ENCODE results near the gene RACGAP1. TPM values are rescaled to one million over a fixed set of nuclear protein-coding genes. Genes with fewer than 3 reads are reported as not detected.
"Not testable (repeated sequence)": the region's sequence is repeated elsewhere in the genome, so short reads cannot be mapped to it uniquely, and the experiment has no call there.

The RACGAP1 gene
- total RNA-seq, 1 experiment from 2014 or later: 152 TPM

- DNase-seq: no peak
- H3K4me3 ChIP-seq: no peak overlapping the region
- no peaks in the 10 kb centered on the region for H3K9me3 ChIP-seq (replicated peaks)
- no peak overlapping the region for H3K27ac ChIP-seq
- H3K36me3 ChIP-seq: peaks cover 84% of the 10 kb centered on the region
- H3K27me3 ChIP-seq: no peaks in the 10 kb centered on the region
- peaks cover 4% of the 10 kb centered on the region for H3K4me1 ChIP-seq
Measured at GRCh38 chr12:50004696-50005095, 20.6 kb downstream of the RACGAP1 start.

- no peak for DNase-seq
Measured at GRCh38 chr12:50003595-50003994, 21.7 kb downstream of the RACGAP1 start.

GRCh38 chr12:49998453-49998852 lies 26.8 kb downstream of the RACGAP1 start:
- Histone ChIP-seq H3K27ac (no peak overlapping the region), H3K4me3 (no peak overlapping the region), H3K9me3 (replicated peaks) (no peaks in the 10 kb centered on the region), H3K4me1 (no peaks in the 10 kb centered on the region), H3K27me3 (no peaks in the 10 kb centered on the region), H3K36me3 (peaks cover 92% of the 10 kb centered on the region)
- DNase-seq: no peak

More at GRCh38 chr12:50003595-50003994, 21.7 kb downstream of the RACGAP1 start:
- Histone ChIP-seq H3K36me3 (peaks cover 85% of the 10 kb centered on the region), H3K27ac (no peak overlapping the region), H3K4me1 (peaks cover 4% of the 10 kb centered on the region), H3K27me3 (no peaks in the 10 kb centered on the region), H3K4me3 (no peak overlapping the region), H3K9me3 (replicated peaks) (no peaks in the 10 kb centered on the region)

GRCh38 chr12:49990273-49990672 lies 35.0 kb downstream of the RACGAP1 start:
- Histone ChIP-seq H3K27me3 (no peaks in the 10 kb centered on the region), H3K9me3 (replicated peaks) (no peaks in the 10 kb centered on the region), H3K36me3 (peaks cover 78% of the 10 kb centered on the region), H3K27ac (no peak overlapping the region), H3K4me1 (no peaks in the 10 kb centered on the region), H3K4me3 (no peak overlapping the region)
- no peak for DNase-seq

DNA sequence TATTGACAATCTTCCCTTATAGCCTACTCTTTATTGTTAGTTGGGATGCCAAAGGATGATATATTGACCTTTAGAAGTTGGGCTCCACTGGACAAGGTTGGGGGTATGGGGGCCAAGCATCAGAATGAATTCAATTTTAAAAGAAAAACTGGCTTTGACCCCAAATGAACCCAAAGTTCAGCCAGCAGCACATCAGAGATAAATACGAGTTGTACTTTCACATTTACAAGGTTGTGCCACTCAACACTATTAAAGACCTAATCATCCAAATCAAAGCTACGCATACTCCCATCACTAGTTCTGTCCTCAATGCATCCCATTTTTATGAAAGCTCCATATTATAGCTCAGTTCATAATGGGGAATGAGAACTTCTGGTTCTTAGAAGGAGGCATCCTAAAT lies 35.9 kb downstream of the RACGAP1 start:
- not testable (repeated sequence) for DNase-seq; H3K9me3 ChIP-seq (replicated peaks)
- peaks cover 70% of the 10 kb centered on the region for H3K36me3 ChIP-seq

GRCh38 chr12:49987625-49988303 lies 37.5 kb downstream of the RACGAP1 start:
- Histone ChIP-seq H3K27me3 (no peaks in the 10 kb centered on the region), H3K4me3 (no peak overlapping the region), H3K36me3 (peaks cover 53% of the 10 kb centered on the region), H3K9me3 (replicated peaks) (no peaks in the 10 kb centered on the region), H3K27ac (no peak overlapping the region), H3K4me1 (peaks cover 15% of the 10 kb centered on the region)
- DNase-seq: no peak

More for the DNA sequence above, 35.9 kb downstream of the RACGAP1 start:
- H3K27ac ChIP-seq, H3K4me1 ChIP-seq, H3K4me3 ChIP-seq, H3K27me3 ChIP-seq: not testable (repeated sequence)

DNA sequence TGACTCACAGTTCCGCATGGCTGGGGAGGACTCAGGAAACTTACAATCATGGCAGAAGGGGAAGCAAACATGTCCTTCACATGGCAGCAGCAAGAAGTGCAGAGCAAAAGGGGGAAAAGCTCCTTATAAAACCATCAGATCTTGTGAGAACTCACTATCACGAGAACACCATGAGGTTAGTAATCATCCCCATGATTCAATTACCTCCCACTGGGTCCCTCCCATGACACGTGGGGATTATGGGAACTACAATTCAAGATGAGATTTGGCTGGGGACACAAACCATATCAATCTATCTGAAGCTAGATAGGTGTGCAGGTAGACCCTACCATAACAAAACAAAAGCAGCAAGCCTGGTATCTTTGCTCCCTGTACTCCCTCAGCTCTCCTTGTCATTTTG lies 38.8 kb downstream of the RACGAP1 start:
- peaks cover 15% of the 10 kb centered on the region for H3K4me1 ChIP-seq

DNA sequence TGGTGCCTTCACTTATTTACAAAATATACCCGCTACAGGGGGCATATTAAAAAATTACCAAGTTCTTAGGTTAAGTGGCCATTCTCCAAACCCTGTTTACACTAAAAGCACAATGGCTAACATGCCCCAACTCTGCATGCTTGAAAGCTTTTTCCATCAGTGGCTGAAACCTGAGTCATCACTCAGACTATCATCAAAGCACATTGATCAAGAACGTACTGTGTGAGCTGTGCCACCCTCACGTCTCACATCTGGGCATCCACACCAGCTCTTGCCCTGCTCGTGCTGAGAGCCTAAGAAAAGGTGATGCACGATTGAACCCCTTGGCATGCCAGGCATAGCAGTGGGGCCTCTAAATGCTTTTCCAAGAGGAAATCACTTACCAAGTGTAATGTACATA lies 39.3 kb downstream of the RACGAP1 start:
- no peak overlapping the region for H3K27ac ChIP-seq

More for the DNA sequence above, 38.8 kb downstream of the RACGAP1 start:
- not testable (repeated sequence) for H3K27ac ChIP-seq; H3K4me3 ChIP-seq; DNase-seq; H3K9me3 ChIP-seq (replicated peaks); H3K27me3 ChIP-seq
- peaks cover 40% of the 10 kb centered on the region for H3K36me3 ChIP-seq

DNA sequence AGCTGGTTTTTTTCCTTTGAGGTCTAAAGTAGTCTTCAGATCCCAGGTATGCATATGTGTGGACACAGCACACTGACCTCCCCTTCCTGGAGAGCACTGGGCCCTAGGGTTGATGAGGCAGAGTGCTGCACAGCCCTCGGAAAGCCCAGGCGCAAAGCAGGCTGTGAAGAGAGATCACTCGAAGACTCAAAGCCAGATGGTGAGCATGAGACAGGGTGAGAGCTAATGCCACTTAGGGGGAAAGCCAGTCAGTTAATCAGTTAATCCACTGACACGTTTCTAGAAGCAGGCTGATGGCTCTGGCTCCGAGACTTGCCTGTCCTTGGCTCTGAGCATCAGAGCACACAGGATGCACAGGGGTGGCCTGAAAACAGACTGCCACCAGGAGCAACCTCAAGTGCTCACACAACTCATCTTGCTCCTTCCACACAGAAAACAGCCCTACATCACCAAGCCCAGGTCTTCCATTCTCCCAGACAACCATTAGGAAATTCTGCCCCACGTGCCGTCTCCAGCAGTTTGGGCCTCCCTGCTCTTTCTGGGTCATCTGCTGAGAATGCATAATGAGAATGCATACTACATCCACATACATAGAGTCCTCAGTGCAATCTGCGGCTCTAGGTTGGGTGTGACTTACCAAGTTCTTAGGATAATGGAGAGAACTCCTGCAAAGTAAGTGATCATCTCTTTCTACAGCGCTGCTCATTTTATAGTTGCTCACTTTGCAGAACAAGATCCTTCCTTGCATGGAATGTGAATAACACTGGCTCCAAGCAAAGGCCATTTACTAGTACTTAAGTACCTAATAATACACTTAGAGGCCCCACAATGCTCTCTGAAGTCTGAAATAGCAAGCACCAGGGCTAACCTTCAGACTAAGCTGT lies 40.6 kb downstream of the RACGAP1 start:
- Histone ChIP-seq H3K27ac (no peak overlapping the region), H3K27me3 (no peaks in the 10 kb centered on the region), H3K36me3 (peaks cover 25% of the 10 kb centered on the region), H3K4me1 (peaks cover 15% of the 10 kb centered on the region), H3K4me3 (no peak overlapping the region), H3K9me3 (replicated peaks) (no peaks in the 10 kb centered on the region)
- no peak for DNase-seq

More for the DNA sequence above, 39.3 kb downstream of the RACGAP1 start:
- Histone ChIP-seq H3K27me3 (no peaks in the 10 kb centered on the region), H3K4me3 (no peak overlapping the region), H3K9me3 (replicated peaks) (no peaks in the 10 kb centered on the region), H3K36me3 (peaks cover 37% of the 10 kb centered on the region), H3K4me1 (peaks cover 15% of the 10 kb centered on the region)
- DNase-seq: no peak

DNA sequence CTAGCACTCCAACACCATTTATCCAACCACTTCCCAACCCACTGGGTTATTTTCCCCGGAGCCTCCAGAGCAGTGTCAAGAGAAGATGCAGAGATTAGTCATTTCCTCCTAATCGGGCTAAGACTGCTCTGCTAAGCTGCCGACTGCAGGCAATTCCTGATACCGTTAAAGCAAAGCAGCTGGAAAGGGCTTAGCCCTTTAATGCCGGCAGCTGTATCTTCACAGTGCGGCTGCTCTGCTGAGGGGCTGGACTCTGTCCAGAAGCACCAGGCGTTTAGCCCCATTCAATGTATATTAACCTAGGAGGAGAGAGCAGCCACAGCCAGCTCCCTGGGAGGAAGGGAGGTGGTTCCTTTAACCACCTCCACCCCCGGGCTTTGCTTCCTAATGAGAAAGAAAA lies 41.4 kb downstream of the RACGAP1 start:
- H3K4me1 ChIP-seq: peaks cover 15% of the 10 kb centered on the region
- no peaks in the 10 kb centered on the region for H3K9me3 ChIP-seq (replicated peaks)
- H3K4me3 ChIP-seq: no peak overlapping the region
- H3K27ac ChIP-seq: peak overlapping the region; percentile 7; the same call in 1 of the 2 replicates
- DNase-seq: peak; percentile 91 to 96
- H3K27me3 ChIP-seq: no peaks in the 10 kb centered on the region
- H3K36me3 ChIP-seq: peaks cover 19% of the 10 kb centered on the region

DNA sequence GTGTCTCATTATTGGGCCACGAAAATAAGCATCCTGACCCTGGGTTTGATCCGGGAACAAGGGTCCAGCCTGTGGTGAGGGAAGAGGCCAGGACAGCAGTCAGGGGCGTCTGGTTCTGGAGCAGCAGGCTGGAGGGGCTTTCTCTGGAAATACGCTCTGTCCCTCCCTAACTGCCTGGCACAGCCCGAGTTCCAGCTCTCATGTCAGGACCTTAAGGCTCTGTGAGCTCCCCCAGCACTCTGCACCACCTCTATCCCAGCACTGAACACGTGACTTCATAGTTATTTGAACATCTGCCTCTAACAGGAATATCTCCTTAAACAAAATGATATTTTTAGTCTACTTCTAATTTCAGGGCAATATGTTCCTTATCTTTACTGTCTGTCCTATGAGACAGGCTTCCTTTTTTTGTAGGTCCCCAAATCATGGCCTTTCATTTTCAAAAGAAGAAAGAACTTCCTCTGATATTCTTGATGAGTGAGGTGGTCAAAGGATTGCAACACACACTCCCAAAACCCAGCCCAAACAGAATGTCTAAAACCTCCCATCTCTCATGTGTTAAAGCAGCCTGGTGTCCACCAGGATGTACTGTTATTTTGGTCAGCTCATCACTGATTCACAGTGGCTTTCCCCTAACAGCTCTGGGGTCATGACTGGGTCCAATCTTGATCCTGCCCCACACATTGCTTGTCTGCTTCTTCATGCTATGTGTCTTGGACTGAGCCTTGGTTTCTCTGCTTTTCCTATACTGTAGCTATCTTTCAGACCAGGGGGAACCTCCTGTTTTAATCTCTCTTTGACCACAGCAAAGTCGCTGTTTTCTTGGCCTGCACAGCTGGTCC lies 42.8 kb downstream of the RACGAP1 start:
- no peaks in the 10 kb centered on the region for H3K9me3 ChIP-seq (replicated peaks)
- no peak for DNase-seq
- H3K36me3 ChIP-seq: peaks cover 7% of the 10 kb centered on the region
- H3K27me3 ChIP-seq: no peaks in the 10 kb centered on the region
- no peak overlapping the region for H3K4me3 ChIP-seq
- H3K27ac ChIP-seq: no peak overlapping the region
- H3K4me1 ChIP-seq: peaks cover 15% of the 10 kb centered on the region

DNA sequence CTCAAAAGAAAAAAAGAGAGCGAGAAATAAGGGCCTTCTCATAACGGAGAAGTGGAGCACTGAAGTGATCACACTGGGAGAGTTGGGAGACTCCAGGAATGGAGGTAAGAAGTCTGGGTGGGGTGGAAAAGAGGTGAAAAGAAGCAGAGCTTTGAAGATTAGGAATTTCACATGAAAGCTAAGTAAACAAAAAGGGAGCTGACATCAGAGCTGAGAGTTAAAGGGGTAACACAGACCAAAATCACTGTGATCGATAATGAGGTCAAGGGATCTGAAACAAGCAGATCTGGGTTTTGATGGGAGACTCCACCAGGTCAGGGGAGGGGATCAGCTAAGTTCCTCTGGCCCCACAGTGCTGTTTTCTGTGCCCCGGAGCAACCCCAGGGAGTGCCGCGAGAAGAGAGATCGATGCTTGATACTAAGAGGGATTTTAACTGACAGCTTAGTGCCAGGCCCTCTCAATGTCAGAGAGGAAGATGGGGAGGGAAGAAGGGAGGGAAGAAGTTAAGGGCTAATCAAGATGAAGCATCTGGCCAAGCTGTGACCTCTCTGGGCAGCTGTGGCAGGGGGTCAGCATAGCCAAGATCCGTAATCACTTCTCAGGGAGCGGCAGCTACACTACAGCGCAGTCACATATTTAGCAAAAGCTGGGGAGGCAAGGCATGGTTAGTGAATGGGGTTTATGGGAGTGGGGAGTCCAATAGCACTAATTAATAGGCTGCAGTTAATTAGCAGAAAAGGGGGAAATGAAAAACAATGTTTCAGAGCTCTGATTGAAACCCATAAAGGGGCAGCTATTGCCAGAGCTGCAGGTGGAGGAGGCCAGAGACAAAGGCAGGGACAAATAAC lies 44.6 kb downstream of the RACGAP1 start:
- Histone ChIP-seq H3K9me3 (replicated peaks) (no peaks in the 10 kb centered on the region), H3K27me3 (no peaks in the 10 kb centered on the region), H3K4me3 (no peak overlapping the region), H3K27ac (no peak overlapping the region), H3K36me3 (no peaks in the 10 kb centered on the region; the same call in 1 of the 2 replicates), H3K4me1 (peaks cover 15% of the 10 kb centered on the region)
- no peak for DNase-seq

- Histone ChIP-seq H3K4me1 (peaks cover 14% of the 10 kb centered on the region), H3K9me3 (replicated peaks) (no peaks in the 10 kb centered on the region), H3K27ac (no peak overlapping the region), H3K4me3 (no peak overlapping the region), H3K36me3 (no peaks in the 10 kb centered on the region; the same call in 1 of the 2 replicates), H3K27me3 (no peaks in the 10 kb centered on the region)
- DNase-seq: no peak
Measured at GRCh38 chr12:49979791-49980190, 45.5 kb downstream of the RACGAP1 start.

Data from SJCRH30 (cell line).